ENCODE measurements around the gene IRF4. TPM values are rescaled to one million over a fixed set of nuclear protein-coding genes. Genes with fewer than 3 reads are reported as not detected.

IRF4 gene
- total RNA-seq, 2 donors from 2014 or later, result 0.26 TPM; not detected in 1

- no peaks in the 10 kb centered on the region for H3K4me1 ChIP-seq
- TF ChIP-seq CTCF (IDR thresholded peaks at IDR 0.05), result no peak
- TF ChIP-seq POLR2A (IDR thresholded peaks at IDR 0.05), result no peak
- H3K27me3 ChIP-seq, result no peaks in the 10 kb centered on the region
- ATAC-seq (no peak), DNase-seq (peak in 1 of 4 donors; percentile 22)
- H3K27ac ChIP-seq, result no peak overlapping the region
- H3K36me3 ChIP-seq (replicated peaks in 1 of 2; ENCODE audit: insufficient read depth in 1 of 2, low read depth in 2 of 2), result no peaks in the 10 kb centered on the region
- 53 to 58% methylated on average over 6 to 9 of the region's 9 CpGs for WGBS, 2 donors
- no peak overlapping the region for H3K4me3 ChIP-seq
- H3K9me3 ChIP-seq, result no peaks in the 10 kb centered on the region
- intact Hi-C loops (cut with DNase I), result no loop called here
Observed at GRCh38 chr6:452301-453067, 60.9 kb downstream of the IRF4 start.

GRCh38 chr6:453152-453551 is 61.6 kb downstream of the IRF4 start:
- ATAC-seq (peak; percentile 62), DNase-seq (peak; percentile 22 to 54 (median 36))
- Histone ChIP-seq H3K9me3 (no peaks in the 10 kb centered on the region), H3K27me3 (no peaks in the 10 kb centered on the region), H3K27ac (no peak overlapping the region), H3K4me1 (no peaks in the 10 kb centered on the region), H3K4me3 (no peak overlapping the region), H3K36me3 (replicated peaks in 1 of 2; ENCODE audit: insufficient read depth in 1 of 2, low read depth in 2 of 2) (no peaks in the 10 kb centered on the region)
- TF ChIP-seq POLR2A (IDR thresholded peaks at IDR 0.05) (no peak), CTCF (IDR thresholded peaks at IDR 0.05) (no peak)
- WGBS, 2 donors, result 53 to 63% methylated on average over 8 to 12 of the region's 13 CpGs
- intact Hi-C loops (cut with DNase I), result no loop called here

DNA sequence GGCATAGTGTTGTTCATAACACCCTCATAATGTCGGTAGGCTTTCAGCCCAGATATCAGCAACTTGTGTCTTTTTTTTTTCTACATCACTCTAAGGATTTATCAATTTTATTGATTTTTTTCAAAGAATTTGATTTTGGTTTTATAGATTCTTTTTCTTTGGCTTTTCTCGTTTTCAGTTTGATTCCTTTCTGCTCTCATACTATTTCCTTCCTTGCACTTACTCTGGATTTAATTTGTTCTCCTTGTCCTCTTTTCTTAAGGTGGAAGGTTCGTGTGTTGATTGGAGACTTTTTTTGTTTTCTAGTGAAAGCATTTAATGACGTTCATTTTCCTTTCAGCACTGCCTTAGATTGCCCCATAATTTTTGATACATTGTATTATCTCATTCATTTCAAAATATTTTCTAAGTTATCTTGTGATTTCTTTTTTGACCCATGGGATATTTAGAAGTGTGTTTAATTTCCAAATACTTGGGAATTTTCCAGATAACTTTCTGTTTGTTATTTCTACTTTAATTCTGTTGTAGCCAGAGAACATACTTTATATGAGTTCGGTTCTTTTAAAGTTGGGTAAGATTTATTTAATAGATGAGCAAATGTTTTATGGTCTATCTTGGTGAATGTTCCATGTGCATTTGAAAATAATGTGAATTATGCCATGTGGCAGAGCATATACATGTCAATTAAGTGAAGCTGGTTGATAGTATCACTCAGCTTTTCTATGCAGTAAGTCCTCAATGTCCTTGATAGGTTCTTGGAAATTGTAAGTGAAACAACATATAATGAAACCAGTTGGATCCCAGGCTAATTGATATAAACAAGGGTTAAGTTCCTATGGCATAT is 62.8 kb downstream of the IRF4 start:
- Histone ChIP-seq H3K9me3 (no peaks in the 10 kb centered on the region), H3K36me3 (replicated peaks in 1 of 2; ENCODE audit: insufficient read depth in 1 of 2, low read depth in 2 of 2) (no peaks in the 10 kb centered on the region), H3K27me3 (no peaks in the 10 kb centered on the region), H3K4me3 (no peak overlapping the region), H3K27ac (no peak overlapping the region), H3K4me1 (no peaks in the 10 kb centered on the region)
- intact Hi-C loops (cut with DNase I), result no loop called here
- no peak for DNase-seq
- peak; percentile 6 for ATAC-seq
- 50 to 54% methylated on average over 5 of the region's 5 CpGs for WGBS, 2 donors
- TF ChIP-seq POLR2A (IDR thresholded peaks at IDR 0.05) (no peak), CTCF (IDR thresholded peaks at IDR 0.05) (no peak)

DNA sequence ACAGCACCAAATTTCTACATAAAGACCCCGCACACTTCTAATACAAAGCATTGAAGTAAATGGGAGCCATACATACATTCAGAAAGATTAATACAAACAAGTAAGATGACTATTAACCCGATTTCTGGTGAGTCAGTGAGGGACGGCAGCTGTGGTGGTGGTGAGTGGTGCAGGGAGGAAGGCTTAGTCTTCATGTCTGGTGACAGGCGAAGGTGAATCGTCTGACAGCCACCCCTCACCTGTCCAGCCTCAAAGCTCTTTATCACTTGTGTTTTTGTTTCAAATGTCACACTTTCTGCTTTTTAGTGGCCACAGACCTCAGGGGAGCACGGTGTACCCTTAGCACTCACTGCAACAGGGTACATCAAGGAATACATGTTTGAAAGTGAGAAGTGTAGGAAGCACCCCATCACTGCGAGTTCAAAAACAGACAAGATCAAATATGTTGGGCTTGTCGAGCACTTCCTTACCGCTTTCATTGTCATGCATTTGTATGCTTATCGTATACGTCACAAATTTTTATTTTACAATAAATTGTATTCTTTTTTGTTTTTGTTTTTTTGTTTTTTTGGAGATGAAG is 63.5 kb downstream of the IRF4 start:
- no peak for TF ChIP-seq CTCF (IDR thresholded peaks at IDR 0.05)
- no peak for TF ChIP-seq POLR2A (IDR thresholded peaks at IDR 0.05)
- intact Hi-C loops (cut with DNase I), result no loop called here

More for the DNA sequence above, 63.5 kb downstream of the IRF4 start:
- no peak overlapping the region for H3K4me3 ChIP-seq
- no peaks in the 10 kb centered on the region for H3K36me3 ChIP-seq (replicated peaks in 1 of 2; ENCODE audit: insufficient read depth in 1 of 2, low read depth in 2 of 2)
- no peaks in the 10 kb centered on the region for H3K27me3 ChIP-seq
- no peaks in the 10 kb centered on the region for H3K9me3 ChIP-seq
- H3K27ac ChIP-seq, result no peak overlapping the region
- 70 to 76% methylated on average over 11 of the region's 11 CpGs for WGBS, 2 donors
- no peak for ATAC-seq
- no peak for DNase-seq
- no peaks in the 10 kb centered on the region for H3K4me1 ChIP-seq

Data from body of pancreas (tissue), 4 donors.